HTR-8/SVneo (cell line): ENCODE data around the gene TTC9B.

ENCODE experiments used
- DNase-seq: peaks from one replicate; pipeline ENCODE4 v3.0.0; 2011; ENCODE audit warnings: low spot score, mixed read lengths; ENCODE audit not compliant: insufficient read length
- FAIRE-seq: peaks from 2 replicates; lab custom pipeline; 2011; peaks lifted over from hg19 to GRCh38; lab: Jason Lieb, UNC

The TTC9B gene

DNA sequence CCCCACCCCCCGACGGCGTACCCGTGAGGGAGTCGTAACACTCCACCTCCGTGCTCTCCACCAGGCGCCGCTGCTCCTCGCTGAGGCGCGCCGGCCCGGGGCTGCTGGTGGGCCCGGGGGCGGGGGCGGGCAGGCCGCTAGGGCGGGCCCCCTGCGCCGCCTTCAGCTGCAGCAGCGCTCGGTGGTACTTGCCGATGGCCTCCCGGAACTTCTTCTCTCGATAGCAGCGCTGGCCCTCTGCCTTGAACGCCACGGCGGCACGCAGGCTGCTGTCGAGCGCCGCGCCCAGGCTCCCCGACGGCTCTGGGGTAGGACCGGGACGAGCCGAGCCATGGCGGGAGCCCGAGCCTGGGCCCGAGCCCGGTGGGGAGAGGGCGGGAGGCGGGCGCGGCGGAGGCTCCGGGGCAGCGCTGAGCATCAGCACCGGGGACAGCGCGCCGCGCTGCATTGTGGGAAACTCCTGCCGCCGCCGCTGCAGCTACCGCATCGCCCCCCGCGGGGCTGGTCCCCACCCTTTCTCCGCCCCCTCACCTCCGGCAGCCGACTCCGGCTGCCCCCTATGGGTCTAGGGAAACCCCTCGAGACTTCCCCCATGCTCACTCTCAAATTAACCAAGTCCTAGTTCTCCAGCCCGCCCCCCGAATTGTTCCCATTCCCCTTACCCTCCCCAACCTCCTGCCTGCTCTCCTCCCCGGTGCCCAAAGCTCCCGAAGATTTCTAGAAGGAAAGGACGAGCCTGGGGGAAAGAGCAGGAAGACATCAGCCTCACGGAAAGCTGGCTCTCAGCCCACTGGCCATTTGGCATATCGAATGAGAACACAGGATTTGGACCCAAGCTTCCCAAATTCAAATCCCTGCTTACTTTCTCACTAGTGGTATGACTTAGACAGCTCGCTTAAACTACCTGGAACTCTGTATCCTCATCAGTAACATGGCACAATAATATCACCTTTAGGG lies at the start of gene TTC9B:
TTC9B (minus strand) TSS at position 451 of the 957 bp plus-strand sequence; CDS start at position 448, 3 bp downstream.
- no peak for DNase-seq

DNA sequence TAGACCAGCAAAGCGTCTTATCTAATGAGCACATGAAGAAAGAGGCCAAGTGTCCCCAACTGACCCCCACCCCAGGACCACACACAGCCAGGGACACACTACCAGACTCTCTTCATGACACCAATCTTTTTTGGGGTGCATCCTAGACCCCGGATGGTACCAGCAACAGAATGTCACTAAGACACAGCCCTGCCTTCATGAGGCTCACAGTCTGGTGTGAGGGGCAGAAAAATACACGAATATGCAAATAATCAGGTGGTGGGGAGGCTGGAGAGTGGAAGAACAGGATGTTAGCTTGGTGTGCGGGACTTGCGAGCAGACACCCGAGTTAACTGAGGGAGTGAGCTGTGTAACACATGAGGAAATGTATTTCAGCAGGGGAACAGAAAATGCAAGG lies 49.4 kb upstream of the TTC9B start:
- DNase-seq (no peak), FAIRE-seq (no peak)

More for the DNA sequence above, at the start of gene TTC9B:
- no peak for FAIRE-seq

DNA sequence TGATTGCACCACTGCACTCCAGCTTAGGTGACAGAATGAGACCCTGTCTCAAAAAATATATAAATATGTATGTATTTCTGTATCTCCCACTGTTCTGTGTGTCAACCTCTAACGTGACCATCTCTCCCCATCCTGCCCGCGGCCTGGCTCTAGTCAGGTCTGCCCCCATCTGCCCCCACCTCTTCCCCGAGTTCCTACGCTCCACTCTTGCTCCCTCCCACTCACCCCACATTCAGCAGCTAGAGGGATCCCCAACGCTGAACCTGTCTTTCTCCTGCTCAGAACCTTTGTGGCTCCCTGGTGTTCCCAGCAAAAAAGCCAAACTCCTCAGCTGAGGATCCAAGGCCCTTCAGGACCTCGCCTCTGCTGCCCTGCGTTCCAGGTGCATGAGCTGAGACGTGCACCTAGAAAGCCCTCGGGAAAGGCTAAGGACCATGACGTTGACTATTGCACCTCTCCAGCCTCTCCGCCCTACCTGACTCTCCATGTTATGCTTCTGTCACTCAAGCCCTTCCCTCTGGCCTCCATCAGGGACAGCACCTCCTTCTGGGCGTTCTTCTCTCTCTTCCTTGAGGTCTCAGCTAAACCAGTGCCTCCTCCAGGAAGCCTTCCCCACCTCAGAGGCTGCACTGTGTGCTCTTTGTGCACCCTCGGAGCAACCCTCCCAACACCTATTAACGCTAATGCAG lies 48.9 kb upstream of the TTC9B start:
- no peak for FAIRE-seq
- no peak for DNase-seq

DNA sequence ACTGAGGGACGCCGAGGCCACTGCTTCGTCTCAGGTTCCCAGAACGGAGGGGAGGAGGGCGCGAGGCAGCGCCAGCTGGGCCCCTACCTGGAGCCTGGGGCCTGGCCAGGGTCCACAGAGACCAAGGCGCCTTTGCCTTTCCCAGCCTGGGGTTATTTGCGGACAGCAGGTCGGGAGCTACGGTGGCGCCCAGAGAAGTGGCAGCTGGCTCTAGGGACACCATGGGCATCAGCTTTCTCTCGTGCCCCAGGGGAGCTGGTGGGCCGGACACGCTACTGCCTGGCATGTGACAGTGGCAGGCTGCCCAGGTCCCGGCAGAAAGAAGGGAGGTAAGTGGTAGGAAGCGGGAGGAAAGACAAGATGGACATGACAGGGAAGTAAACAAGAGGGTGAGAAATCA lies 47.9 kb upstream of the TTC9B start:
- DNase-seq (no peak), FAIRE-seq (no peak)

DNA sequence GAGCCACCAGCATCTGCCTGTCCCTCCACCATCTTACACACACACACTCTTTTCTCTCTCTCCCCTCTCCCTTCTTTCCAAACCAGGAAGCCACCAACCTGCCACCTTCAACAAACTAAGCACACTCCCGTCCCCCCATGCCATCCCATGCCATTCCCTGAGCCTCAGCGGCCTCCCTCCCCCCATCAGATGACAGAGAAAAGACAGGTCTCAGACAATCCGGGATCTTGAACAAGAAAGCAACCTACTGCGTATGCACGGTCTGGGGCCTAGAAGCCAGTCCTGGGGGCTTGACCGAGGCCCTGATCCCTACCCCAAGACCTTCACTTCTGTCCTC lies 47.5 kb upstream of the TTC9B start:
- FAIRE-seq (no peak), DNase-seq (no peak)

DNA sequence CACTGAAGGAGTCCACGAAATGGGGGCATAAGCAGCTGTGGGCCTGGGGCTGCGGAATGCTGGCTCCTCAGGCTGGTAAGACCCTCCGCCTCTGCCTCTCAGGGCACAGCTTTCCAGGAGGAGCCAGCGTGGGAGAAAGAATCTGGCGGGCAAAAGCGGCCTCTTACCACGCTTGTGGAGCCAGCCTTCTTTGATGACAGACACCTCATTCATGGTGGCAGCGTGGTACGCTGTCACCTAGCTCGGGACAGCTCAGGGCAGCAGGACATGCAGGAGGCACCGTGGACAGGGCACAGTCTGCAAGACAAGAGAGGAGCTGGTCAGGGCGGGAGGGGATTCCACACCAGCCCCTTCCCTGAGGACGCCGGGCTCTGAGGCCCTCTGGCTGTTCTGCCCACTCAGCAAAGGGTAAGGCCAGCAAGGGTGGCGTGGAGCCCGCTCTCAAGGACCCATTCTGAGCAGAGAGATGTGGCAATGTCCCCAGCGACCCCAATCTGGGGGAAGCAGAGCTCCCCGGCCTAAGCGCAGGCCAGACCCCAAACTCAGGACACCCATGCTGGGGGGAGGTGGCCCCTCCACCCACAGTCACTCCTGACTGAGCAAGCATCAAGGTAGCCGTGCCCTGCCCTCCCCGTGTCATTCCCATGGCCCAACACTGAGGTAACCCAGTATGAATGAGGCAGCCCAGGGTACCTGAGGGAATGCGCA lies 47.0 kb upstream of the TTC9B start:
- DNase-seq = no peak
- FAIRE-seq = no peak

DNA sequence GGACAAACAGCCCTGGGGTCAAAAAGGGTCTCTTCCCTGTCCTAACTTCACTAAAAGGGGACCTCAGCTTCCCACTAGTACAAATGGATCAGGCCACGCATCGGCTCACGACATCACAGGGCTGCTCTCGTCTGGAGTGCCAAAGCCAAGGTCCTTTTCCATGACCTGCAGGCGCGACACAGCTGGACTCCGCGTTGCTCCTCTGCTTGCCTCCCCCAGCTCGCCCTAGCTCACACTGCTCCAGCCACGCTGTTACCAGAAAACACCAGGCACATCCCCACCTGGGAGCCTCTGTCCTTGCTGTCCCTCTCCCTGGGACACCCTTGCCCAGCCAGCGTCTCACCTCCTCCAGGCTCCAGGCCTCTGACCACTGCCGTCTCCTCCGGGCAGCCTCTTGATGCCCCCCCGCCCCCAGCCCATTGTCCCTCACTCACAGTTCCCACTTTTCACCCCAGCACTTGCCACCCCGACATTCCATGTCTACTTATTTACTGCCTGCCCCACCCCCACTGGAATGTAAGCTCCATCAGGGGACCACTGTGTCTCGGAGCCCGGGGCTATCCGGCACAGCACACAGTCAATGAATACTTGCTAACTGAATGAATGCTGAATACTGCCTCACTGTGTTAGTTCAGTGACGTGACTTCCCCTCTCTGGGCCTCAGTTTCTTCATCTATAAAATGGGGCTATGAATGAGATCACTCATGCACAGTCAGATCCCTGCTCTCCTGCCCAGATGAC lies 46.3 kb upstream of the TTC9B start:
- DNase-seq = no peak
- no peak for FAIRE-seq

DNA sequence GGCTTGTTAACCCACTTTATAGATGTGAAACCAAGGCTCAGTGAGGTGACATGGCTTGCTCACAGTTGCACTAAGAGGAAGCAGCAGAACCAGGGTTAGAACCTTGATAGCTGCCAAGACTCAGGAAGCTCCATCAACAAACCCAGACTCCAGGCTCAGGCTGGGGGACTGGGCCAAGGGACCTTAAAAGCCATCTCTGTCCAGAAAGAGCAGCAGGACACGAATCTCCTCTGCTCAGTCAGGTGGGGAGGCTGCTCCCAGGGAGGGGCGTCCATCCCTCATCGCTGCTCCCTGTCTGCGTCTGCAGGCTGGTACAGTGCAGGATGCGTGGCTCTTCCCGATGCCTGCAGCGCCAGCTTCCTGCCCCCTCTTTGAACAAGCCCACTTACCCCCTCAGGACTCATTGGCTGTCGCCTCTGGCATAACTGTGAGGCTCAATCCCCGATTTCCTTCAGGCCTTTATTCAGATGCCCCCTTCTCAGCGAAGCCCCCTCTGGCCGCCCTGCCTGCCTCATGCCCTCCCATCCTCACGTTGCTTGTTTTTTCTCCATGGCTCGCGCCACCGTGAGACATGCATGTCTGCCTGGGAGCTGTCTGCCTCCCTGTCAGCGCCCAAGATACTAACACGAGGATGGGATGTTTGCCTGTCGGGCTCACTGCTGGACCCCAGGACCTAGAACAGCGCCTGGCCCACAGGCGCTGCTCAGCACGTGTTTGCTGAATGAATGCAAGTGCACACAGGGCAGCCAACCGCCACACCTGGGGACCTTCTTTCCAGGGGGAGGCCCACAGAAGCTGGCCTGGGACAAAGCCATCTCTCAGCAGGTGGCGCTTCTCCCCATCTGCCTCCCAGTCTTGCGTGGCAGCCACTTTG lies 45.5 kb upstream of the TTC9B start:
- FAIRE-seq (no peak), DNase-seq (no peak)

DNA sequence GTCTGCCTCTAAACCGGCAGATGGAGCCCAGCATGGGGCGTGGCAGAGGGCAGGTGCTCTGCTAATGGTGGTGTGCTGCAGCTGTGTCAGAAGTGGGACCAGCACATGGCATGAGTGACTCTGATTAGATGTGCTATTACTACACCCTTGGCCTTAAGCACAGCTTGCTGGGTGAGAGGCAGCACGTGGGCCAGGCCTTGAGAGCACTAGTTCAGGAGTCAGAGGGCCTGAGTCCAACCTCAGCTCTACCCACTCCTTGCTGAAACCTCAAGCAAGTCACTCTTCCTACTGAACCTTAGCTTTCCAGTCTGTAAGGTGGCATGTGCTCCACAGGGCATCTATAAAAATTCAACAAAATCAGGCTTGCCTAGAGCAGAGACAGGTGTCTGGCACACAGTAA lies 44.2 kb upstream of the TTC9B start:
- DNase-seq = no peak
- FAIRE-seq = no peak

DNA sequence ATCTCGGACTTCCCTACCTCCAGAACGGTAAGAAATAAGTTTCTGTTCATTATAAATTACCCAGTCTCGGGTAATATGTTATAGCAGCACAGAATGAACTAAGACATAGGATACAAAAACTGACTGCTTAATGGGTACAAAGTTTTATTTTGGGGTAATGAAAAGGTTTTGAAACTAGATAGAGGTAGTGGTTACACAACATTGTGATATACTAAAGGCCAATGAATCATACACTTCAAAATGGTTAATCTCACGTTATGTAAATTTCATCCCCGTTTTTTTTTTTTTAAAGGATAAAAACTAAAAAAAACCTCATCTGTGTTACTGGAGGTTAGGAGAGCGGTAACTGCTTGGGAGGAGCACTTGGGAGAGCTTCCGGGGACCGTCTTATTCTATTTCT lies 43.4 kb upstream of the TTC9B start:
- no peak for DNase-seq
- no peak for FAIRE-seq

DNA sequence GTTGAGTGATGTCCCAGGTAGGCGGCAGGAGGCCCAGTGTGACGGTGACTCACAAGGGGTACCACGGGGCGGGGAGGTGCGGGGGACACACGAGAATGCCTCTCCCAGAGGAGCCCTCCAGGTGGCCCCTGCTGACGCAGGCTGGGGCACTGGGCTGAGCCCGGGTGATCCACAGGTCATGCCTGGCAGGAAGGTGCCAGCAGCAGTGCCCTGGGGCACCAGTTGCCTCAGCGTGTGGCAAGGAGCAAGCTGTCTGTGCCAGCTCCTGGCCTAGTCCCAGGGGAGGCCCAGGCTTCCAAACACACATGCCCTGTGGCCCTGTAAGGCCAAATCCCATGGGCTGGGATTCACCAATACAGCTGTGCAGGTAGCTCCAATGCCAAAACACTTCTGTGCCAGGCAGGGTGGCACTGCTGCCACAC lies 38.9 kb upstream of the TTC9B start:
- no peak for DNase-seq
- FAIRE-seq = no peak

DNA sequence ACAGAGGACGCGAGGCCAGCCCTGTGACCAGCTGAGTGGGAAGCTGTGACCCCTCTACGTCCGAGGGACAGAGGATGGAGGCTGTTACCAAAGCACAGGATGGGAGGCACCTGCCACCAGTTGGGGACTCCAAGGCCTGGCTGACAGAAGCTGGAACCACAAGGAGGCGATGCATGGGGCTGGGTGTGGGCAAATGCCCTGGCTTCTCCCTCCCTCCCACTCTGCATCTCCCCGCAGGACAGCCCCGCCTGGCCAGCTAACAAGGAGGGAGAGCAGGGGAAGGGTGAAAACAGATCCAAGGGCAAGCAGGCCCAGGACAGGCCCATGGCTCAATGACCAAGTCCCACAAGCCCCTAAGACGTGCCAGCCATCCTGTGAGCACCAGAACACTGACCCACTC lies 38.3 kb upstream of the TTC9B start:
- DNase-seq = no peak
- FAIRE-seq = no peak

DNA sequence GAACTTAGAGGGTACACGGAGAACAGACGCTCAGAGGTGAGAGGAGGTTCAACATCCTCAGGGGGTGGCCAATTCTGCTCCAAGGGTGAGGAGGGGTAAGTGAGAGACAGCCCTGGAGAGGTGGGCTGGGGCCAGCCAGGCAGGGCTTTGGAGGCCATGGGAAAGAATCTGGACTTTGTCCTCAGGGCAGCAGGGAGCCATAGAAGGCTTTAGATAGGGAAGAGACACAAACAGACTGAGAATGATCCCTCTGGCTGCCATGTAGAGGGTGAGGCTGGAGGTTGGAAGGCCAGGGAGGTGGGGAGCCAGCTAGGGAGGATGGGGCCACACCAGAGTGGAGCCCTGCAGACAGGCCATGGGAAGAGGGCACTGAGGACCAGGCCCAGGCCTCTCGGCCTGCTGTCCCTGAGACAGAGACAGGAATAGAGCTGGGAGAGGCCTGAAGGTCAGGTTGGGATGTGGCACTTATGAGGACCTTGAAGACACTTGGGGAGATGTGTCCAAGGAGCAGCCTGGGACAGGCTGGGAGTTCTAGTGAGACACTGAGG lies 37.5 kb upstream of the TTC9B start:
- no peak for DNase-seq
- FAIRE-seq = no peak

DNA sequence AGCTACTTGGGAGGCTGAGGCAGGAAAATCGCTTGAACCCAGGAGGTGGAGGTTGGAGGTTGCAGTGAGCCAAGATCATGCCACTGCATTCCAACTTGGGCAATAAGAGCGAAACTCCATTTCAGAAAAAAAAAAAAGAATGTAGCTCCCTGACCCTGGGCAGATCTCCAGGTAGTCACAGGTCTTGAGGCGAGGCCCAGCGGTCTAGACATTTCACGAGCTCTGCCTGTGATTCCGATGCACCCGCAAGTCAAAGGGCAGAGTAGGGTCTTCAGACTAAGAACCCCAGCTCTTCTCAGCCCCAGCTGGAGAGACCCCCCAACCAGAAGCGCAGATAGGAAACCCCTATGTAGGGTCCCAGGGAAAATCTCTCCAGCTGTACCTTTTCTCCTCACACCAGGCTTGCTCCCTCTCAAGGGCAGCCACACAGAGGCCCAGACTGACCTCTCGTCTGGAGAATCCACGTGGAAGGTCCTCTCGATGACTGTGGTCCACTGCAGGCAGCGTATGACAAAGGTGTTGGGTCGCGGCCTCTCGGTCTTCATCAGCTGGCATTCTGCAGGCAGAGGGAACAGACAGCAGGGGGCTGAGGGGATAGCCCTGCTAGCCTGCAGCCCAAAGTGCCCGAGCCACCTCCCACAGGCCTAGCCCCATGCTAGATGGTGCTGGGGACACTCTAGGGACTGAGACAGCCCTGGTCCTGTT lies 36.7 kb upstream of the TTC9B start:
- FAIRE-seq = no peak
- no peak for DNase-seq

DNA sequence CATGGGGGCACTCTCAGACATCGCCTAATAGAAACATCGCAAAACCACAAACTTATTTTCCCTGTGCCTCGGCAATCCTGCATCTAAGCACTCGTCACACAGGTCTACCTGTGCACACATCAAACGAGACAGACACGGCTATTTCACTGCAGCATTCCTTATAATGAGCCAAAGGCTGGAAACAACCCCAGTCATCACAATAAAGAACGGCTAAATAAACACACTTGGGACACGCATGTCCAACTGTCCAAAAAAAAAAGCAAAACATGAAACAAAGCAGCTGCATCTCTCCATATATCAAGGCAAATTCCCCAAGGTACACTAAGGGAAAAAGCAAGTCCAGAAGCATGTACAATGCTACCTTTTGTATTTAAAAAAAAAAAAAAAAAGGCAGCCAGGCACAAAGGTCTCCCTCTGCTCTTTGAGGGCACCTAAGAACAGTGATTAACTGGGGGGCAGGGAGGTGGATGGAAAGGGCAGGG lies 35.5 kb upstream of the TTC9B start:
- DNase-seq = no peak
- FAIRE-seq = no peak

DNA sequence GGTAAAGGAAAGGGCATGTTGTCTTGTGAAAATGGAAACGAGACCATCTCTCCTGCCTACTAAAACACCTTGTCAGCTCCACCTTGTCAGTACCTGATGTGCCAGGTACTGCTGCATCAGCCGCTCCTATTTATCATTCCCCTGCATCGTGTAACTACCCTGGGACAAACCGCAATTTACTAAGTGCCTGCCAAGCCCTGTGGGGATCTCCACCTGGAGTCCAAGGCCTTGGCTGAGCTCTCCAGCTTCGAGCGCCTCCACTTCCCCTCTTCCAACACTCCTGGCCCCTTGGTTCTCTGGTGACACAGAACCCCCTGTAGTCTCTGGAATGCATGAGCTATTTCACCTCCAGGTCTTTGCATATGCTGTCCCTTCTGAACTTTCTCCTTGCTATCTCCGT lies 34.2 kb upstream of the TTC9B start:
- no peak for FAIRE-seq
- no peak for DNase-seq

DNA sequence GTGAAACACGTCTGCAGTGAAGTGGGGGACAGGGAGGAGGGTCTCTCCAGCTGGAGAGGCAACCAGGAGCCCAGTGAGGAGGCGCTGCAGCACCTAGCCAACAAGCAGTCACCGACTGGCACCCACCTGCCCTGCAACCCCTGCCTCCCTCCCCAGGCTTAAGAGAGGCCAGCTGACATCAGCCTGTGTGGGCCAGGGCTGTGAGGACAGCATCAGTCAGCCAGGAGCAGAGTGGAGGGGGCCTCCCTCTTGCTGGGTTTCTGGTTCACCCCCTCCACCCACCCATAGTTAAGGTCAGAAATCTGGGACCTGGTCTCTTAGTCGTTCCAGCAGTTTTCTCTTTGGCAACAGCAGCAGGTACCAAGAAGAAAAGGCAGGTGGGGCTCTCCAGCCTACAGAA lies 33.8 kb upstream of the TTC9B start:
- FAIRE-seq (no peak), DNase-seq (no peak)

DNA sequence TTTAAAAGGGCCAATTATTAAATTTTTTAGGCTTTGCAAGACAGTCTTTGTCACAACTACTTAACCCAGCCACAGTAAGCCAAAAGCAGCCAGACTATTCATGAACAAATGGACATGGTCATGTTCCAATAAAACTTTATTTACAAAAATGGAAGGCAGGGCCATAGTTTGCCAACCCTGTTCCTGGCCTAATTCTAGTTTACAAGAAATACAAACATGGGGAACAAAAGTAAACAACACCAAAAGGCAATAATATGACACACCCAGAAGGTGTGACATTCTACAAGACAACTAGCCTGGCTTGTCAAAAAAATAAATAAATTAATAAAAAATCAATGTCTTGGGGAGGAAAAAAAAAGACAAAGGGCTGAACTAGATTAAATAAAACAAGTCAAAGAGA lies 33.1 kb upstream of the TTC9B start:
- DNase-seq (no peak), FAIRE-seq (no peak)
